NCI-H1105 (cell line): ENCODE data around the gene ARFRP1.
"Not testable (repeated sequence)": the region's sequence is repeated elsewhere in the genome, so short reads cannot be mapped to it uniquely, and the experiment has no call there.

ENCODE experiments used
- DNase-seq: peaks from one replicate; lab custom pipeline; 2025; lab: John Stamatoyannopoulos, UW

ARFRP1 gene

GRCh38 chr20:63732118-63733095, 24.6 kb upstream of the ARFRP1 start:
- DNase-seq, result no peak

- DNase-seq, result no peak
Measured at GRCh38 chr20:63731410-63731809, 23.6 kb upstream of the ARFRP1 start.

GRCh38 chr20:63730189-63730733, 22.5 kb upstream of the ARFRP1 start:
- DNase-seq, result not testable (repeated sequence)

GRCh38 chr20:63722967-63723622, 15.3 kb upstream of the ARFRP1 start:
- not testable (repeated sequence) for DNase-seq

GRCh38 chr20:63718996-63719395, 11.2 kb upstream of the ARFRP1 start:
- no peak for DNase-seq

GRCh38 chr20:63714858-63715257, 7.1 kb upstream of the ARFRP1 start:
- no peak for DNase-seq

GRCh38 chr20:63712191-63712590, 4.4 kb upstream of the ARFRP1 start:
- no peak for DNase-seq

GRCh38 chr20:63711085-63711645, 3.4 kb upstream of the ARFRP1 start:
- DNase-seq, result no peak

GRCh38 chr20:63709149-63709527, 1.4 kb upstream of the ARFRP1 start:
- no peak for DNase-seq

GRCh38 chr20:63708301-63709148, 749 bp upstream of the ARFRP1 start:
- DNase-seq, result no peak

- DNase-seq, result no peak
Measured at GRCh38 chr20:63706852-63707557, 771 bp downstream of the ARFRP1 start.

- no peak for DNase-seq
Measured at GRCh38 chr20:63706027-63706695, 1.6 kb downstream of the ARFRP1 start.

- no peak for DNase-seq
Measured at GRCh38 chr20:63705232-63706026, 2.3 kb downstream of the ARFRP1 start.

GRCh38 chr20:63704749-63705117, 3.0 kb downstream of the ARFRP1 start:
- no peak for DNase-seq

GRCh38 chr20:63703976-63704748, 3.6 kb downstream of the ARFRP1 start:
- DNase-seq, result no peak

GRCh38 chr20:63703471-63703975, 4.3 kb downstream of the ARFRP1 start:
- DNase-seq, result no peak

GRCh38 chr20:63702751-63703470, 4.9 kb downstream of the ARFRP1 start:
- DNase-seq, result no peak
